ENCODE data around the gene HMX3.

The HMX3 gene

DNA sequence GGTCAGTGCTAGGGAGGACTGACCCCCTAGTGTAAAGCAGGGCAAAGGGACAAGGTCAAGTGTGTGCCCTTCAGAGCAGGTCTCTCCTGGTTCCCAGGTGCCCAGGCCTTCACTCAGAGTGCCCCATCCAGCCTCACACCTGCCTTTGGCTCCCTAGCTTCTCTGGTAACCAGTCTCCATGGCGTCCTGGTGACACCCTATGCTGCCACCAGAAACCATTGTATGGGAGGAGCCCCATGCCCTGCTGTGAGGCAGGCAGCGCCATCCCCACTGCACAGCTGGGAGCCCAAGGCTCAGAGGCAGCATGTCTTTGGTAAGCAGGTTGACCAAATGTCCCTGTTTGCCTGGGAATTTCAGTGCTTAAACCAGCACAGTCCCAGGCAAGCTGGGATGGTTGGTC lies 33.1 kb upstream of the HMX3 start:
- Histone ChIP-seq H3K27ac (ENCODE audit: low read length) (no peak overlapping the region), H3K27me3 (ENCODE audit: control insufficient read depth in 1 of 2, insufficient read depth in 2 of 2, low read length in 2 of 2) (peaks cover 4 to 11% of the 10 kb centered on the region in 2 donors), H3K4me1 (ENCODE audit: control insufficient read depth, insufficient read depth, low read length) (no peaks in the 10 kb centered on the region), H3K4me3 (ENCODE audit: low read length in 2 of 2) (no peak overlapping the region), H3K36me3 (ENCODE audit: control insufficient read depth in 2 of 2, insufficient read depth in 2 of 2, low read length in 2 of 2) (no peaks in the 10 kb centered on the region), H3K9ac (ENCODE audit: low read length in 2 of 2) (no peak overlapping the region), H3K9me3 (ENCODE audit: control insufficient read depth in 2 of 2, low read length in 2 of 2) (no peaks in the 10 kb centered on the region)

- no peak overlapping the region for H3K9ac ChIP-seq (ENCODE audit: low read length in 2 of 2)
- H3K4me1 ChIP-seq (ENCODE audit: control insufficient read depth, insufficient read depth, low read length): no peaks in the 10 kb centered on the region
- no peaks in the 10 kb centered on the region for H3K9me3 ChIP-seq (ENCODE audit: control insufficient read depth in 2 of 2, low read length in 2 of 2)
- no peaks in the 10 kb centered on the region for H3K36me3 ChIP-seq (ENCODE audit: control insufficient read depth in 2 of 2, insufficient read depth in 2 of 2, low read length in 2 of 2)
- H3K4me3 ChIP-seq (ENCODE audit: low read length in 2 of 2): no peak overlapping the region
- H3K27me3 ChIP-seq (ENCODE audit: control insufficient read depth in 1 of 2, insufficient read depth in 2 of 2, low read length in 2 of 2): peaks cover 4 to 10% of the 10 kb centered on the region in 2 donors
- no peak overlapping the region for H3K27ac ChIP-seq (ENCODE audit: low read length)
These were observed 31.8 kb upstream of the HMX3 start for GRCh38 chr10:123103944-123104343.

- H3K27ac ChIP-seq (ENCODE audit: low read length): no peak overlapping the region
These were observed 26.3 kb upstream of the HMX3 start for GRCh38 chr10:123109466-123109865.

GRCh38 chr10:123117644-123118417 lies 17.9 kb upstream of the HMX3 start:
- Histone ChIP-seq H3K36me3 (ENCODE audit: control insufficient read depth in 2 of 2, insufficient read depth in 2 of 2, low read length in 2 of 2) (no peaks in the 10 kb centered on the region), H3K4me1 (ENCODE audit: control insufficient read depth, insufficient read depth, low read length) (no peaks in the 10 kb centered on the region), H3K27ac (ENCODE audit: low read length) (no peak overlapping the region), H3K4me3 (ENCODE audit: low read length in 2 of 2) (no peak overlapping the region), H3K9ac (ENCODE audit: low read length in 2 of 2) (no peak overlapping the region), H3K27me3 (ENCODE audit: control insufficient read depth in 1 of 2, insufficient read depth in 2 of 2, low read length in 2 of 2) (peaks cover 21 to 33% of the 10 kb centered on the region in 2 donors), H3K9me3 (ENCODE audit: control insufficient read depth in 2 of 2, low read length in 2 of 2) (no peaks in the 10 kb centered on the region)

More at GRCh38 chr10:123109466-123109865, 26.3 kb upstream of the HMX3 start:
- H3K36me3 ChIP-seq (ENCODE audit: control insufficient read depth in 2 of 2, insufficient read depth in 2 of 2, low read length in 2 of 2): no peaks in the 10 kb centered on the region
- H3K4me3 ChIP-seq (ENCODE audit: low read length in 2 of 2): no peak overlapping the region
- no peaks in the 10 kb centered on the region for H3K9me3 ChIP-seq (ENCODE audit: control insufficient read depth in 2 of 2, low read length in 2 of 2)
- H3K9ac ChIP-seq (ENCODE audit: low read length in 2 of 2): no peak overlapping the region
- peaks cover 2 to 6% of the 10 kb centered on the region in 2 donors for H3K27me3 ChIP-seq (ENCODE audit: control insufficient read depth in 1 of 2, insufficient read depth in 2 of 2, low read length in 2 of 2)
- no peaks in the 10 kb centered on the region for H3K4me1 ChIP-seq (ENCODE audit: control insufficient read depth, insufficient read depth, low read length)

GRCh38 chr10:123119081-123119480 lies 16.7 kb upstream of the HMX3 start:
- Histone ChIP-seq H3K27ac (ENCODE audit: low read length) (no peak overlapping the region), H3K4me3 (ENCODE audit: low read length in 2 of 2) (no peak overlapping the region), H3K36me3 (ENCODE audit: control insufficient read depth in 2 of 2, insufficient read depth in 2 of 2, low read length in 2 of 2) (no peaks in the 10 kb centered on the region), H3K27me3 (ENCODE audit: control insufficient read depth in 1 of 2, insufficient read depth in 2 of 2, low read length in 2 of 2) (peaks cover 21 to 33% of the 10 kb centered on the region in 2 donors), H3K4me1 (ENCODE audit: control insufficient read depth, insufficient read depth, low read length) (no peaks in the 10 kb centered on the region), H3K9me3 (ENCODE audit: control insufficient read depth in 2 of 2, low read length in 2 of 2) (no peaks in the 10 kb centered on the region), H3K9ac (ENCODE audit: low read length in 2 of 2) (no peak overlapping the region)

GRCh38 chr10:123126246-123126645 lies 9.5 kb upstream of the HMX3 start:
- no peaks in the 10 kb centered on the region for H3K36me3 ChIP-seq (ENCODE audit: control insufficient read depth in 2 of 2, insufficient read depth in 2 of 2, low read length in 2 of 2)
- no peak overlapping the region for H3K27ac ChIP-seq (ENCODE audit: low read length)
- no peak overlapping the region for H3K4me3 ChIP-seq (ENCODE audit: low read length in 2 of 2)
- H3K9ac ChIP-seq (ENCODE audit: low read length in 2 of 2): no peak overlapping the region
- peaks cover 0 to 10% of the 10 kb centered on the region in 2 donors for H3K9me3 ChIP-seq (ENCODE audit: control insufficient read depth in 2 of 2, low read length in 2 of 2)
- H3K27me3 ChIP-seq (ENCODE audit: control insufficient read depth in 1 of 2, insufficient read depth in 2 of 2, low read length in 2 of 2): peaks cover 13 to 28% of the 10 kb centered on the region in 2 donors
- no peaks in the 10 kb centered on the region for H3K4me1 ChIP-seq (ENCODE audit: control insufficient read depth, insufficient read depth, low read length)

DNA sequence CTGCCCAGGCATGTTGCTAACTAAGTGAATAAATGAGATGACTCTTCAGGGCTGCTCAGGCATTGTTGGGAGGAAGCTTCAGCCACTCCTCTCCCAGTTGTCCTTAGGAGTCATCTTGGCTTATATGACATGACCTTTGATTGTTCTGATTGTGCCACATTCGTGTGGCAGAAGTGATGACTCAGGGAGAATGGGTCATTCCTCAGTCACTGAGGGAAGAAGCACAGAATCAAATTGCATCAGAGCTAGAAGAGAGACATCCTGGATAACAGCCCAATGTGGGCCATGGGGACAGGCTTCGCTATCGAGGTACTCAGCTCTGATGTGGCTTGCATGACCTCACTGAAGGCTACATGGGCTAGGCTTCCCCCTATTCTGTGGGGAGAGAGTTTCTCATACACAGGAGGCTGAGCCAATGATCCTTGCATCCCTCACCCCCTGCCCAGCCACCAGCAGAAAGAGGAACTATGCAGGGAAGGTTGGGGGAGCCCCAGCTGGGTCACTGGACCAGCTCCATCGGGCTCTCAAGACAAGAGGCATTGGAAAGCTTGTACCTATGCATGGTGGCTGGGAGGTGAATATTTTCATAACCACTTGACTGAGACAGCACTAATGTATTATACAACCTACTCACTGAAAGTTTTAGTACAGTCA lies 6.0 kb upstream of the HMX3 start:
- Histone ChIP-seq H3K4me1 (ENCODE audit: control insufficient read depth, insufficient read depth, low read length) (peaks cover 14% of the 10 kb centered on the region), H3K9me3 (ENCODE audit: control insufficient read depth in 2 of 2, low read length in 2 of 2) (peaks cover 0 to 10% of the 10 kb centered on the region in 2 donors), H3K27ac (ENCODE audit: low read length) (no peak overlapping the region), H3K4me3 (ENCODE audit: low read length in 2 of 2) (no peak overlapping the region), H3K9ac (ENCODE audit: low read length in 2 of 2) (no peak overlapping the region), H3K27me3 (ENCODE audit: control insufficient read depth in 1 of 2, insufficient read depth in 2 of 2, low read length in 2 of 2) (peaks cover 48 to 59% of the 10 kb centered on the region in 2 donors), H3K36me3 (ENCODE audit: control insufficient read depth in 2 of 2, insufficient read depth in 2 of 2, low read length in 2 of 2) (no peaks in the 10 kb centered on the region)

- Histone ChIP-seq H3K4me1 (ENCODE audit: control insufficient read depth, insufficient read depth, low read length) (peaks cover 44% of the 10 kb centered on the region), H3K27ac (ENCODE audit: low read length) (no peak overlapping the region), H3K27me3 (ENCODE audit: control insufficient read depth in 1 of 2, insufficient read depth in 2 of 2, low read length in 2 of 2) (peaks cover 64 to 77% of the 10 kb centered on the region in 2 donors), H3K4me3 (ENCODE audit: low read length in 2 of 2) (peak overlapping the region; percentile 60 to 61), H3K9ac (ENCODE audit: low read length in 2 of 2) (no peak overlapping the region), H3K36me3 (ENCODE audit: control insufficient read depth in 2 of 2, insufficient read depth in 2 of 2, low read length in 2 of 2) (no peaks in the 10 kb centered on the region), H3K9me3 (ENCODE audit: control insufficient read depth in 2 of 2, low read length in 2 of 2) (peaks cover 0 to 10% of the 10 kb centered on the region in 2 donors)
These were observed 2.9 kb upstream of the HMX3 start for GRCh38 chr10:123132576-123133477.

- peak overlapping the region; percentile 60 to 61 for H3K4me3 ChIP-seq (ENCODE audit: low read length in 2 of 2)
- no peaks in the 10 kb centered on the region for H3K36me3 ChIP-seq (ENCODE audit: control insufficient read depth in 2 of 2, insufficient read depth in 2 of 2, low read length in 2 of 2)
- H3K9me3 ChIP-seq (ENCODE audit: control insufficient read depth in 2 of 2, low read length in 2 of 2): peaks cover 0 to 2% of the 10 kb centered on the region in 2 donors
- peaks cover 45% of the 10 kb centered on the region for H3K4me1 ChIP-seq (ENCODE audit: control insufficient read depth, insufficient read depth, low read length)
- H3K27ac ChIP-seq (ENCODE audit: low read length): no peak overlapping the region
- H3K27me3 ChIP-seq (ENCODE audit: control insufficient read depth in 1 of 2, insufficient read depth in 2 of 2, low read length in 2 of 2): peaks cover 69 to 85% of the 10 kb centered on the region in 2 donors
- H3K9ac ChIP-seq (ENCODE audit: low read length in 2 of 2): no peak overlapping the region
These were observed 2.0 kb upstream of the HMX3 start for GRCh38 chr10:123133541-123134342.

All from stomach smooth muscle (tissue), 2 donors.